H1 (cell line): ENCODE data around the gene NCK2. TPM values are rescaled to one million over a fixed set of nuclear protein-coding genes. Genes with fewer than 3 reads are reported as not detected.

ENCODE experiments used
- CTCF ChIA-PET: fragments of 300-600 bp; sonication (Branson Sonifier 250); formaldehyde crosslinking; loops from one replicate; lab custom pipeline; 2021; ENCODE audit not compliant: partially characterized antibody; lab: Charles Lee
- POLR2A ChIA-PET: fragments of 300-600 bp; sonication (Branson Sonifier 250); formaldehyde crosslinking; loops from one replicate; lab custom pipeline; 2021; ENCODE audit warnings: inconsistent platforms; ENCODE audit not compliant: partially characterized antibody; lab: Charles Lee
- DNase-seq, 2 experiments: peaks; one replicate each; pipeline versions ENCODE4 v3.0.0 to v3.0.0-alpha.2; 2010 to 2022; ENCODE audit warnings: low spot score in 2 of 2, low read depth in 1 of 2, mixed read lengths in 1 of 2
- FAIRE-seq: peaks from 2 replicates; lab custom pipeline; 2011; peaks lifted over from hg19 to GRCh38; lab: Jason Lieb, UNC
- H2AFZ ChIP-seq: 2 replicates; pipeline ENCODE4 v1.8.1; 2012; ENCODE audit warnings: low read length, inconsistent platforms
- H2AK5ac ChIP-seq: 2 replicates; pipeline ENCODE4 v1.6.1; 2013; ENCODE audit warnings: low read depth, low read length
- H2BK120ac ChIP-seq: replicated peaks from 2 replicates; pipeline ENCODE3; 2013; ENCODE audit warnings: low read depth, low read length, inconsistent platforms
- H2BK12ac ChIP-seq: 2 replicates; pipeline ENCODE4 v1.6.1; 2013; ENCODE audit warnings: low read depth, low read length
- H2BK15ac ChIP-seq: 2 replicates; pipeline ENCODE4 v1.6.1; 2013; ENCODE audit warnings: low read length
- H2BK20ac ChIP-seq: 2 replicates; pipeline ENCODE4 v1.6.1; 2013; ENCODE audit warnings: low read length
- H2BK5ac ChIP-seq: 2 replicates; pipeline ENCODE4 v1.6.1; 2013; ENCODE audit warnings: low read depth, low read length
- H3K14ac ChIP-seq: 2 replicates; pipeline ENCODE4 v1.6.1; 2013; ENCODE audit warnings: inconsistent platforms; ENCODE audit not compliant: insufficient read length
- H3K18ac ChIP-seq: 2 replicates; pipeline ENCODE4 v1.6.1; 2013; ENCODE audit warnings: low read length; ENCODE audit errors: extremely low read depth
- H3K23ac ChIP-seq: 2 replicates; pipeline ENCODE4 v1.6.1; 2013; ENCODE audit warnings: inconsistent platforms; ENCODE audit not compliant: insufficient read length
- H3K23me2 ChIP-seq: 2 replicates; pipeline ENCODE4 v1.6.1; 2013; ENCODE audit warnings: low read depth, low read length
- H3K27ac ChIP-seq: 2 replicates; pipeline ENCODE4 v1.6.1; 2011; ENCODE audit warnings: low read depth, low read length, inconsistent platforms
- H3K27me3 ChIP-seq, 4 experiments: replicated peaks in 1 of 4; 1 replicate in 1 of 4; 2 replicates in 3 of 4; pipeline versions ENCODE4 v1.6.1 to v1.8.1; 2011 to 2013; ENCODE audit warnings: low read length in 3 of 4, mild to moderate bottlenecking in 3 of 4, inconsistent platforms in 2 of 4, mixed read lengths in 2 of 4, moderate library complexity in 1 of 4; ENCODE audit not compliant: control insufficient read depth in 3 of 4, insufficient read depth in 3 of 4; ENCODE audit errors: extremely low read depth in 1 of 4
- H3K36me3 ChIP-seq, 4 experiments: 2 replicates each; pipeline versions ENCODE4 v1.6.1 to v1.8.1; 2011 to 2013; ENCODE audit warnings: mild to moderate bottlenecking in 4 of 4, low read length in 3 of 4, moderate library complexity in 2 of 4, control low read depth in 1 of 4, inconsistent platforms in 1 of 4; ENCODE audit not compliant: insufficient read depth in 4 of 4, control insufficient read depth in 2 of 4
- H3K4ac ChIP-seq: replicated peaks from 2 replicates; pipeline ENCODE3; 2013; ENCODE audit warnings: low read length, low read depth, mixed read lengths, inconsistent platforms; ENCODE audit not compliant: insufficient read length
- H3K4me1 ChIP-seq, 4 experiments: replicated peaks in 1 of 4; 1 replicate in 1 of 4; 2 replicates in 3 of 4; pipeline versions ENCODE4 v1.6.1 to v1.8.1; 2011 to 2013; ENCODE audit warnings: low read length in 3 of 4, inconsistent platforms in 2 of 4, mixed read lengths in 1 of 4; ENCODE audit not compliant: insufficient read depth in 4 of 4, control insufficient read depth in 3 of 4
- H3K4me2 ChIP-seq, 2 experiments: 2 replicates each; pipeline versions ENCODE4 v1.6.1 to v1.8.1; 2011 to 2013; ENCODE audit warnings: low read depth in 2 of 2, low read length in 2 of 2, control low read depth in 1 of 2, inconsistent platforms in 1 of 2, mild to moderate bottlenecking in 1 of 2; ENCODE audit not compliant: insufficient read depth in 1 of 2
- H3K4me3 ChIP-seq, 4 experiments: fragments of 200-600, 300-600 bp in 1 of 4; sonication (generic), shearing (Covaris generic), sonication (Bioruptor Twin) in 1 of 4; 2 replicates each; pipeline versions ENCODE4 v1.5.1 to v1.8.1; 2011 to 2016; ENCODE audit warnings: low read length in 4 of 4, low read depth in 3 of 4, control low read depth in 2 of 4, inconsistent platforms in 2 of 4, mild to moderate bottlenecking in 2 of 4, mixed read lengths in 1 of 4, moderate library complexity in 1 of 4; ENCODE audit not compliant: insufficient read depth in 2 of 4; ENCODE audit errors: extremely low read depth in 1 of 4
- H3K56ac ChIP-seq: replicated peaks from 2 replicates; pipeline ENCODE3; 2013; ENCODE audit warnings: low read depth, mild to moderate bottlenecking, mixed read lengths, low read length, inconsistent platforms; ENCODE audit not compliant: insufficient read length
- H3K79me1 ChIP-seq: 2 replicates; pipeline ENCODE4 v1.6.1; 2013; ENCODE audit warnings: low read depth, low read length, control low read depth
- H3K79me2 ChIP-seq, 2 experiments: 2 replicates each; pipeline versions ENCODE4 v1.6.1 to v1.8.1; 2012 to 2013; ENCODE audit warnings: low read length in 2 of 2, mild to moderate bottlenecking in 2 of 2, inconsistent platforms in 1 of 2; ENCODE audit not compliant: insufficient read depth in 2 of 2, control insufficient read depth in 1 of 2
- H3K9ac ChIP-seq, 4 experiments: replicated peaks in 1 of 4; 1 replicate in 1 of 4; 2 replicates in 3 of 4; pipeline versions ENCODE4 v1.6.1 to v1.8.1; 2011 to 2013; ENCODE audit warnings: low read depth in 3 of 4, low read length in 3 of 4, control low read depth in 2 of 4, mild to moderate bottlenecking in 2 of 4, moderate library complexity in 2 of 4, inconsistent platforms in 1 of 4; ENCODE audit errors: extremely low read depth in 1 of 4
- H3K9me3 ChIP-seq, 2 experiments: 2 replicates each; pipeline versions ENCODE4 v1.6.1 to v1.8.1; 2012 to 2013; ENCODE audit warnings: mild to moderate bottlenecking in 2 of 2, moderate library complexity in 2 of 2, control low read depth in 1 of 2, inconsistent platforms in 1 of 2, low read depth in 1 of 2, low read length in 1 of 2, mixed read lengths in 1 of 2; ENCODE audit not compliant: insufficient read depth in 2 of 2
- H4K20me1 ChIP-seq, 2 experiments: replicated peaks in 1 of 2; 2 replicates each; pipeline versions ENCODE3 to v1.8.1; 2011 to 2013; ENCODE audit warnings: inconsistent platforms in 2 of 2, low read length in 2 of 2, mild to moderate bottlenecking in 1 of 2; ENCODE audit not compliant: insufficient read depth in 2 of 2, control insufficient read depth in 1 of 2
- H4K5ac ChIP-seq: 2 replicates; pipeline ENCODE4 v1.6.1; 2013; ENCODE audit warnings: low read length, low read depth, mixed read lengths, inconsistent platforms; ENCODE audit not compliant: insufficient read length
- H4K8ac ChIP-seq: 2 replicates; pipeline ENCODE4 v1.8.0; 2013; ENCODE audit warnings: mild to moderate bottlenecking, moderate library complexity, low read length, inconsistent platforms; ENCODE audit not compliant: insufficient read depth; ENCODE audit errors: extremely low read depth
- H4K91ac ChIP-seq: replicated peaks from 2 replicates; pipeline ENCODE3; 2013; ENCODE audit warnings: low read length, mixed read lengths, inconsistent platforms; ENCODE audit not compliant: insufficient read length
- BCL11A ChIP-seq, 2 experiments: IDR thresholded peaks; one replicate each; pipeline ENCODE4 v1.6.1; 2011; ENCODE audit warnings: low read depth in 2 of 2, low read length in 2 of 2, mild to moderate bottlenecking in 2 of 2
- CBX8 ChIP-seq: fragments of 300-800, 300-1000 bp; sonication (generic); IDR thresholded peaks from 2 replicates; pipeline ENCODE4 v1.7.1; 2016; ENCODE audit warnings: low read depth, low read length, borderline replicate concordance
- CHD2 ChIP-seq: IDR thresholded peaks from 2 replicates; pipeline ENCODE4 v1.6.1; 2012; ENCODE audit warnings: low read length, improper control_type of control experiment
- EGR1 ChIP-seq: IDR thresholded peaks from 2 replicates; pipeline ENCODE4 v1.6.1; 2011; ENCODE audit warnings: low read depth, low read length, borderline replicate concordance
- HDAC2 ChIP-seq, 2 experiments: fragments of 300-600 bp in 1 of 2; sonication (generic) in 1 of 2; IDR thresholded peaks; 2 replicates each; pipeline ENCODE4 v1.6.1; 2011 to 2012; ENCODE audit warnings: low read depth in 2 of 2, low read length in 2 of 2, mild to moderate bottlenecking in 2 of 2, moderate library complexity in 2 of 2, borderline replicate concordance in 1 of 2, inconsistent platforms in 1 of 2
- HDAC6 ChIP-seq: IDR thresholded peaks from one replicate; pipeline ENCODE4 v1.7.1; 2012; ENCODE audit warnings: low read depth, mild to moderate bottlenecking, inconsistent platforms, low read length, moderate library complexity
- JUND ChIP-seq: IDR thresholded peaks from 2 replicates; pipeline ENCODE4 v1.6.1; 2011; ENCODE audit warnings: mild to moderate bottlenecking, improper control_type of control experiment, low read length
- RXRA ChIP-seq: IDR thresholded peaks from 2 replicates; pipeline ENCODE4 v1.6.1; 2011; ENCODE audit warnings: low read depth, mild to moderate bottlenecking, low read length, moderate library complexity; ENCODE audit not compliant: insufficient read depth
- TAF1 ChIP-seq: IDR thresholded peaks from 2 replicates; pipeline ENCODE4 v1.6.1; 2011; ENCODE audit warnings: mild to moderate bottlenecking, low read depth, low read length
- ZNF274 ChIP-seq: IDR thresholded peaks from 2 replicates; pipeline ENCODE4 v1.7.0; 2012; ENCODE audit warnings: low read length, borderline replicate concordance; ENCODE audit errors: extremely low read depth
- WGBS, 2 experiments: shearing (Covaris generic) in 1 of 2; methylation state at CpG; one replicate each; pipeline versions ENCODE4 v1.1.6 to v1.1.7; 2013 to 2015; ENCODE audit warnings: low lambda C conversion rate in 2 of 2, mixed read lengths in 2 of 2, inconsistent platforms in 1 of 2, low coverage in 1 of 2, missing lambda C conversion rate in 1 of 2; ENCODE audit not compliant: insufficient replicate concordance in 2 of 2, insufficient coverage in 1 of 2, insufficient read length in 1 of 2; ENCODE audit errors: extremely low coverage in 1 of 2, missing lambda C conversion rate in 1 of 2; 5-methylcytosine and 5-hydroxymethylcytosine counted together
- polyA plus RNA-seq, 7 experiments: library from polyadenylated mRNA; depleted of rRNA in 3 of 7; stranded (reverse) in 5 of 7; unstranded in 2 of 7; fragments of >200 nt in 5 of 7; fragments of 200-250 nt in 2 of 7; gene quantifications; 1 replicate in 5 of 7; 2 replicates in 1 of 7; 4 replicates in 1 of 7; pipeline versions ENCODE4 v1.2.1 to v1.2.3, GENCODE V29; 2011 to 2013; ENCODE audit warnings: missing spikeins in 2 of 7, mixed read lengths in 2 of 7
- total RNA-seq: library from RNA; stranded (reverse); fragmentation: NEBNext Ultra II Directional; extraction: Animal tissue kit (Norgen Biotek cat#: 25700); gene quantifications from 2 replicates; pipeline ENCODE4 v1.2.1, GENCODE V29; 2021

The NCK2 gene
- total and polyA plus RNA-seq, 2 of the 8 experiments (the other 6 are each of a cell fraction or from before 2014, with no cell fraction given): 30.3 to 65.7 TPM

DNA sequence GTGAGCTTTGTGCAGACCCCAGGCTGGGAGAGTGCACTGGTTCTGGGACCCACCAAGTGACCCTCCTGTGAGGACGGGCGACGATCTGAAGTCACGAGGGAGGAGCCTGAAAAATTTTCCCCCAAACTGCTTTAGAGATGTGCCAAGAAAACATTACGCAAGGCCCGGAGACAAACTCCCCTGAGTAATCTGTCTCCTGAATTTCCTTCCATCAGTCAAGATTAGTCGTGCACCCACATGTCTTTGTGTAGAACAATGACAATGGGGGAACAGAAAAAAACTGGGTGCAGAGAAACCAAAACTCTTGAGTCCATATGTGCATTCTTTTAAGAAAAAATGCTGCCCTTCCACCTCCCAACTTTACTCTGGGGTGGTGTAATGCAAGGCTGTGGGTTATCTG, 12.6 kb upstream of the NCK2 start:
- Histone ChIP-seq H3K4me3 (no peak overlapping the region), H3K79me1 (no peaks in the 10 kb centered on the region), H4K91ac (no peak overlapping the region), H3K4ac (no peak overlapping the region), H4K8ac (no peak overlapping the region), H2AK5ac (no peak overlapping the region), H3K4me1 (no peaks in the 10 kb centered on the region), H2BK5ac (no peak overlapping the region), H3K18ac (no peak overlapping the region), H3K23ac (no peak overlapping the region), H2BK120ac (no peak overlapping the region), H3K27ac (no peak overlapping the region), H2BK15ac (no peak overlapping the region), H3K56ac (no peak overlapping the region), H4K5ac (no peak overlapping the region), H3K23me2 (no peaks in the 10 kb centered on the region), H2BK20ac (no peak overlapping the region), H3K4me2 (no peak overlapping the region), H3K9me3 (peaks cover 5 to 8% of the 10 kb centered on the region in 2 experiments; a peak in 1 of 4 replicates), H3K27me3 (no peaks in the 10 kb centered on the region), H2BK12ac (no peak overlapping the region), H3K14ac (no peak overlapping the region), H2AFZ (no peak overlapping the region), H3K9ac (no peak overlapping the region), H4K20me1 (no peaks in the 10 kb centered on the region), H3K79me2 (no peaks in the 10 kb centered on the region), H3K36me3 (no peaks in the 10 kb centered on the region)
- ChIA-PET POLR2A (no interaction called here), CTCF (no interaction called here)
- no peak for DNase-seq
- TF ChIP-seq EGR1 (no peak), CHD2 (no peak), ZNF274 (no peak), JUND (no peak), CBX8 (no peak), RXRA (no peak), HDAC6 (no peak), HDAC2 (IDR thresholded peaks at IDR 0.05; ENCODE audit: borderline replicate concordance in 1 of 2, low read depth in 2 of 2, low read length in 2 of 2) (no peak), BCL11A (IDR thresholded peaks at IDR 0.05; ENCODE audit: low read depth in 2 of 2, low read length in 2 of 2) (no peak), TAF1 (no peak)
- FAIRE-seq: no peak
- WGBS, 2 experiments: 90% methylated on average over 7 of the region's 7 CpGs; no CpG with 5 or more reads in 1 of the 2 experiments
